ENCODE measurements around the gene TBL3.

The TBL3 gene

DNA sequence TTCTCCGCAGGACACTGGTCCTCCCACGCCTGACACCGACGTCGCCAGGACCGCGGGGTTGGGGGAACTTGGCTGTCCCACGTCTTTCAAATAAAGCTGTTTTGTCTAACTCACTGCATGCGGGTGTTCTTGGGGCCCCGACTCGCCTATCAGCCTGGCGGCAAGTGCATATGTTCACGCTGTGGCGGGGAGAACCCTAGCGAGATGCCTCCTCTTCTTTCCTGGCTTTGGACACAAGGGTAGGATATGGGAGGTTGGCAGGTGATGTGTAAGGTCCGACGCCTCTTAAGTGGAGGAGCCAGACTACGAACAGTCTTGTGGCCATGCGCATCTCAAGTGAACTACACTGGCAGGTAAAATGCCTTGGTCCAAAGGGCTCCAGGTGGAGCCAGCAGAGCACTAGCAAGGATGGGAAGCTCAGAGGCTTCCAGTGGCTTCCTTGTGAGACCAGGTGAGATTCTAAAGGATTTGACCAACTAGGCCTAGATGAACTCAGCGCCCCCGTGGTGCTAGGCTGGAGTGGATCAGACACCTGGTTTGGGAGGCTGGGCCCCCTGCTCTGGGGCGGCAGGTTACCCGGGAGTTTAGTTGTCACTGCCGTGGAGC is 6.4 kb upstream of the TBL3 start:
- DNase-seq: no peak

DNA sequence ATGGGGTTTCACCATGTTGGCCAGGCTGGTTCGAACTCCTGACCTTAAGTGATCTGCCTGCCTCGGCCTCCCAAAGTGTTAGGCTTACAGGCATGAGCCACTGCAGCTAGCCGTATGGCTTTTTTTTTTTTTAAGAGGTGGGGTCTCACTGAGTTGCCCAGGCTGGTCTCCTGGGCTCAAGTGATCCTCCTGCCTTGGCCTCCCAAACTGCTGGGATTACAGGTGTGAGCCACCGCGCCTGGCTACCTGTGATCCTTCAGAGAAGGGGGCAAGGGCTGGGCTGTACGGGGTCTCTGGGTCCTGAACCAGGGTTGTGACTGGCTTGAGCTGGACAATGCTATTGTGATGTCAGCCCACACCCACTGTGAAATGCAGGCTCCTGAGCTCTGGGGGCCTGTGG is 5.4 kb upstream of the TBL3 start, which contains the start of gene RNF151:
TSS of gene RNF151 (plus strand) at position 397 of the 400 bp plus-strand sequence. CDS start 26 bp downstream, outside the sequence.
- DNase-seq: no peak

- no peak for DNase-seq
Observed at GRCh38 chr16:1968146-1968953, 3.5 kb upstream of the TBL3 start.

DNA sequence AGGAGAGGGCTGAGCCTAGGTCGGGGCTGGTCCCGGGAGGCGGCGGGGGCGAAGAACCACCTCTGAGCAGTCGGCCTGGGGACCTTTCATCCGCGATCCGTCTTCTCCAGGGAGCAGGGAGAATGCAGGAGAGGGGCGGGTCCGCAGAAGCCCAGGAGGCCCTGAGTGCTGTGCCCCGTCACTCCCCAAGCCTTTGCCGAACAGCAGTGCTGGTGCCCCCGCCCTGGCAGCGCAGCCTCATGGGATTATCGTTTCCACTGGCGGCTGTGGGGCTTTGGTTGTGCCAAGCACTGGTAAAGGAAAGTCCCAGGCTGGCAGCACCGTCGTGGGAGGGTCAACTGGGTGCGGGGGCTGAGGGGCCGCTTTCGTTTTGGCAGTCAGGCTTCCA is 631 bp downstream of the TBL3 start:
- no peak for DNase-seq

DNA sequence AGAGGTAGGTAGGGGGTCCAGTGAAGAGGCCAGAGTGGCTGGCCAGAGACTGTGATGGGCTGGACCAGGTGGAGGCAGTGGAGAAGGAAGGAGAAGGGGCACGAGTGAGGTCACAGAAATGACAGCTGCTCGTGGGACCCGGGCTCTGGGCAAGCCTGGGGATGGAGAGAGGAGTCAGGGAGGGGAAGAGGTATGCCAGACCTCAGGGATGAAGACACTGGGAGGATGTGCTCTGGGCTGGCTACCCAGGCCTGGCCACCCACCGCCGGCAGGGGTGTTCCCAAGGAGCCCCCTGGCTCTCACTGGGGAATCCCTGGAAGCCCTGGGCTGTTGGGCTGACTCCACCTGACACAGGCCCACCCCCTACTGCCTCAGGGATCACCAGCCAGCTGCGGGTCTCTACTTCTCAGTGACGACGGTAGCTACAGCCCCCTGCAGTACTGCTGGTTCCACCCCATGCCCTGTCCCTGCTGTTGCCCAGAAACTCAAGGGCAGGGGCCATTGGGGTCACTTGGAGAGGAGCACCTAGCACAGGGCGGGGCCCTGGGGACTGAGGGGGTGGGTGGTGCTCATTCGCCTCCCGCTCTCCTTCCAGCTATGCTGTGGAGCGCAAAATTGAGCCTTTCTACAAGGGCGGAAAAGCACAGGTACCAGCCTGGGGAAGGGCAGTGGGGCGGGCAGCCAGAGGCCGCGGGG is 1.8 kb downstream of the TBL3 start:
- no peak for DNase-seq

DNA sequence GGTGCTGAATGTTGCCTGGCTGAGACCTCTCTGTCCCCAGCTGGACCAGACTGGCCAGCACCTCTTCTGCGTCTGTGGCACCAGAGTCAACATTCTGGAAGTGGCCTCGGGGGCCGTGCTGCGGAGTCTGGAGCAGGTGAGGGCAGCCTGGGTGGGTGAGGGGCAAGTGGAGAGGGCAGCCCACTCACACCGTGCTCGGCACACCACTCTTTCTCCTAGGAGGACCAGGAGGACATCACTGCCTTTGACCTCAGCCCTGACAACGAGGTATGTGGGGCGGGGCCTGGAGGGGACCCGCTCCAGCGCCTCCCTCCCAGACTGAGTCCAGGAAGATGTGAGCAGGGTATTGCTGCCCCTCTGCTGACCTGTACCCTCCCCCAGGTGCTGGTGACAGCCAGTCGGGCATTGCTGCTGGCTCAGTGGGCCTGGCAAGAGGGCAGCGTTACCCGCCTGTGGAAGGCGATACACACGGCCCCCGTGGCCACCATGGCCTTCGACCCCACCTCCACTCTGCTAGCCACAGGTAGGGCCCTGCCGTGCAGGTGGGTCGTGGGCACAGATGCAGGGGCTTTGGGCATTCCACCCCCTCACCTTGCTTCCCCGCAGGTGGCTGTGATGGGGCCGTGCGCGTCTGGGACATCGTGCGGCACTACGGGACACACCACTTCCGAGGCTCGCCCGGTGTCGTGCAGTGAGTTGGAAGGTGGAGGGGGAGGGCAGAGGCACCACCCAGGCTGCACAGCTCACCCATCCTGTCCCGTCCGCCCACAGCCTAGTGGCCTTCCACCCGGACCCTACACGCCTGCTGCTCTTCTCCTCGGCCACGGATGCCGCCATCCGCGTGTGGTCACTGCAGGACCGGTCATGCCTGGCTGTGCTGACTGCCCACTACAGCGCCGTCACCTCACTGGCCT is 2.6 kb downstream of the TBL3 start:
- no peak for DNase-seq

DNA sequence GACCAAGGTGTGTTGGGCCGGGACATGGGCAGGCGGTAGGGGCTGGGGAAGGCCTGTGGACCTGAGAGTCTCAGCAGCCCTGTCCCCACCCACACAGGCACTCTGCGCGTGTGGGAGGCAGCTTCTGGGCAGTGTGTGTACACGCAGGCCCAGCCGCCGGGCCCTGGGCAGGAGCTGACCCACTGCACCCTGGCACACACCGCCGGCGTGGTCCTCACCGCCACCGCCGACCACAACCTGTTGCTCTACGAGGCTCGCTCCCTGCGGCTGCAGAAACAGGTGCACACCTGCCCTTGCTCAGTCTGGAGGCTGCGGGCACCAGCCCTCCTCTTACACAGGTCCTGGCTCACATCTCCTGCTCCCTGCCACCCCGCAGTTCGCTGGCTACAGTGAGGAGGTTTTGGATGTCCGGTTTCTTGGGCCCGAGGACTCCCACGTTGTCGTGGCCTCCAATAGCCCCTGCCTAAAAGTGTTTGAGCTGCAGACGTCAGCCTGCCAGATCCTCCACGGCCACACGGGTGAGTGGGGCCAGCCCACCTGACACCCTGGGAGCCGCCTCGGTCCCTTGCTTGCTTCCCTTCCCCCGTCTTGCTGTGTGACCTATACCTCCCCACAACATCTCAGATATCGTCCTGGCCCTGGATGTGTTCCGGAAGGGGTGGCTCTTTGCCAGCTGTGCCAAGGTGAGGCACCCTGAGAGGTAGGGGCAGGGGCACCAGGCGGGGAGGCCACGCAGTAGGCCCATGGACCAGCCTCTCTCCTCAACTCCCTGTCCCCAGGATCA is 3.8 kb downstream of the TBL3 start:
- DNase-seq: no peak

GRCh38 chr16:1976216-1976520 is 4.3 kb downstream of the TBL3 start:
- DNase-seq: no peak

DNA sequence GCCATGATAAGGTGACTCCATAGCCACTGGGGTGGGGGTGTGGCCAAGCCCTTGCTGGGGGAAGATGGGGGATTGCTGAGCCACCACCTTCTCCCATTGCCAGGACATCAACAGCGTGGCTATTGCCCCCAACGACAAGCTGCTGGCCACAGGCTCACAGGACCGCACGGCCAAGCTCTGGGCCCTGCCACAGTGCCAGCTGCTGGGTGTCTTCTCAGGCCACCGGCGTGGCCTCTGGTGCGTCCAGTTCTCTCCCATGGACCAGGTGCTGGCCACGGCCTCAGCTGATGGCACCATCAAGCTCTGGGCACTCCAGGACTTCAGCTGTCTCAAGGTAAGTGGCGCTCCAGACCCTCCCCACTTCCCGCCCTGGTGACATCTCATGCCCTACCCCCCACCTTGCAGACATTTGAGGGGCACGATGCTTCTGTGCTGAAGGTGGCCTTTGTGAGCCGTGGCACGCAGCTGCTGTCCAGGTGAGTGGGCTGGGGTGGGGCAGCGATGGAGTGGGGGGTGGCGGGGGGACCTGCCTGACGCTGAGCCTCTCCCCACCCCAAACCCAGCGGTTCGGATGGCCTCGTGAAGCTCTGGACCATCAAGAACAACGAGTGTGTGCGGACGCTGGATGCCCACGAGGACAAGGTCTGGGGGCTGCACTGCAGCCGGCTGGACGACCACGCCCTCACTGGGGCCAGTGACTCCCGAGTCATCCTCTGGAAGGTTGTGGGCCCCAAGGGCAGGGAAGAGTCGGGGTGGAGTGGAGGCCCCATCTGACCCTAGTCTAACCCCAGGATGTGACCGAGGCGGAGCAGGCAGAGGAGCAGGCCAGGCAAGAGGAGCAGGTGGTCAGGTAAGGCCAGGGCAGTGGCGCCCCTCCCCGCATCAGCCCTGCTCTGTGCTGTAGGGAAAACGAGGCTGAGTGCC is 5.4 kb downstream of the TBL3 start:
- DNase-seq: no peak

DNA sequence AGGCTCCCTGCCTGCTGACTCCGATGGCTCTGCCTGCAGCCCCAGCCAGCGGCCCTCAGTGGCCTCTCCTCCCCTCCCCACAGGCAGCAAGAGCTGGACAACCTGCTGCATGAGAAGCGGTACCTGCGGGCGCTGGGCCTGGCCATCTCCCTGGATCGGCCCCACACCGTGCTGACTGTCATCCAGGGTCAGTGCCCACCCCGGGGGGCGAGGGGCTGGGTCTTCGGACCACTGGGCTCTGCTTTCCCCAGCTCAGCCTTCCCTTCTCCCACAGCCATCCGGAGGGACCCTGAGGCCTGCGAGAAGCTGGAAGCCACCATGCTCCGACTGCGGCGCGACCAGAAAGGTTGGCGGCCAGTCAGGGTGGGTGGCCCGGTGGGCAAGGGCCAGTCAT is 6.0 kb downstream of the TBL3 start:
- no peak for DNase-seq

- DNase-seq: no peak
Observed at GRCh38 chr16:1978476-1979120, 6.7 kb downstream of the TBL3 start.

- no peak for DNase-seq
Observed at GRCh38 chr16:1979271-1980029, 7.6 kb downstream of the TBL3 start.

DNA sequence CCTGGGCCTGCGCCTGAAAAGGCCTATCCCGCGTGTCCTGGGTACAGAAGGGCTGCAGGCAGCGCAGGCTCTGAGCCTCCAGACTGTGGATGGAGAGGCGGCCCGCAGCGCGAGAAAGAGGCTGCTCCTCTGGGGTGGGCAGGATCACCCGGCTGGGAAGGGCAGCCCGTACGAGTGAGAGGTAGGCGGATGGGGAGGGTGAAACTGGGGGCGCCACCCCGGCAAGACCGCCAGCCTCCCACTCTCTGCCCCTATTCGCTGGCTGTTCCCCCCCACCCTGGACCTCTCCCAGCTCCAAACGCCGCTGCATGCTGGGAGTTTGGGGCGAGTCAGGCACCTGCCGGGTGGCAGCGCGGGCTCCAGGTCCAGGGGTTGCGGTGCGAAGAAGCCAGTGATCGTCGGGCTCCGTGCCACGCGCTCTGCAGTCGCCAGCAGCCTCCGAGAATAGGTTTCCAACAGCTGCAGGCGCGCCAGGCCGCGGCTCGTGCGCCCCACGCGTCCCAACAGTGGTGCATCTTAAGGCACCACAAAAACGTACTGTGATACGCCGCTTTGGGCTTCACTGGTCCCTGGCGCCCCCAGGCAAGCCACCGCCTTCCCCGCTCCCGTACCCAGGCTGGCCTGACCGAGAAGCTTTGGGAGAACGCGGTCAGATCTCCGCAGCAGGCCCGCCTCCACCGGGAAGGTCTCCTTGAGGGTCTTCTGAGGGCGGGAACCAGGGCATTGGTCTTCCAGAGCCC is 8.3 kb downstream of the TBL3 start:
- DNase-seq: no peak

GRCh38 chr16:1980770-1981087 is 8.9 kb downstream of the TBL3 start:
- no peak for DNase-seq

DNA sequence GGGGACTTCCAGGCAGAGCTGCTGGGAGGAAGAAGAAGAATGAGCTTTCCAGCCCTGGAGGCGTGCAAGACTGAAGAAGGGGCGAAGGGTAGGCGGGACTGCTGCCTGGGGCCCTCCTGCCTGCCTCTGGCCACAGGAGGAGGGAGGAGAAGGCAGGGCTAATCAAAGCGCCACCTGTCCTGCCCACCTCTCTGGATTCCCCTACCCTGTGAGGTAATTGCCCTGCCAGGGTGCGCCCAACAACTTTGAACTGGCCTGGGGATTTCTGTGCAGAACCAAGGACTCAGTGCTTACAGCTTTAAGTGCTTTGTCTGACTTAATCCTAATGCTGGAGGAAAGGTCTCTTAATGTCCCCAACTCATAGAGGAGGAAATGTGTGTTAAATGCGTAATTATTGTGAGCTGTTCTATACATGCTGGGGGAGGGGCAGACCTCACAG is 9.6 kb downstream of the TBL3 start, which contains the start of gene NOXO1:
TSS of gene NOXO1 (minus strand) at position 72 of the 439 bp plus-strand sequence. CDS start 290 bp downstream, outside the sequence.
- no peak for DNase-seq

DNA sequence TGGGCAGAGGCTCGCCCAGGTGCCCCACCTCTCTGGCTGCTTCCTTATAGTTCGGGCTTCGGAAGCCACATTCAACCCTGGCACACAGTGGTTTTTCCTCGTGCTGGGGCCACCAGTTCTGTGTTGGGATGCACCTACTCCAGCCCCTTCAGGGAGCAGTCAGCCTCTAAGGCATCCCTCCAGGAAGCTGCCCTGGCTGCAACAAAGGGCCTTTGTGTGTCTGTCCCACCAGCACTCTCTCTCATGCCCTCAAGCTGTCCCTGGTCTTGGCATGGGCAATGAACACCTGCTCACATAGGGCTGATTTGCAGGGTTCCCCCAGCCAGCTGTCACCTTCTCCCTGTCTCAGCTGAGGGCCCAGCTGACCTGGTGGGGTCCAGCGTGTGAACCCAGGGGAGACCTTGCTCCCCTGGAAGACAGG is 10.2 kb downstream of the TBL3 start:
- no peak for DNase-seq

- DNase-seq: no peak
Observed at GRCh38 chr16:1982991-1983543, 11.2 kb downstream of the TBL3 start.

DNA sequence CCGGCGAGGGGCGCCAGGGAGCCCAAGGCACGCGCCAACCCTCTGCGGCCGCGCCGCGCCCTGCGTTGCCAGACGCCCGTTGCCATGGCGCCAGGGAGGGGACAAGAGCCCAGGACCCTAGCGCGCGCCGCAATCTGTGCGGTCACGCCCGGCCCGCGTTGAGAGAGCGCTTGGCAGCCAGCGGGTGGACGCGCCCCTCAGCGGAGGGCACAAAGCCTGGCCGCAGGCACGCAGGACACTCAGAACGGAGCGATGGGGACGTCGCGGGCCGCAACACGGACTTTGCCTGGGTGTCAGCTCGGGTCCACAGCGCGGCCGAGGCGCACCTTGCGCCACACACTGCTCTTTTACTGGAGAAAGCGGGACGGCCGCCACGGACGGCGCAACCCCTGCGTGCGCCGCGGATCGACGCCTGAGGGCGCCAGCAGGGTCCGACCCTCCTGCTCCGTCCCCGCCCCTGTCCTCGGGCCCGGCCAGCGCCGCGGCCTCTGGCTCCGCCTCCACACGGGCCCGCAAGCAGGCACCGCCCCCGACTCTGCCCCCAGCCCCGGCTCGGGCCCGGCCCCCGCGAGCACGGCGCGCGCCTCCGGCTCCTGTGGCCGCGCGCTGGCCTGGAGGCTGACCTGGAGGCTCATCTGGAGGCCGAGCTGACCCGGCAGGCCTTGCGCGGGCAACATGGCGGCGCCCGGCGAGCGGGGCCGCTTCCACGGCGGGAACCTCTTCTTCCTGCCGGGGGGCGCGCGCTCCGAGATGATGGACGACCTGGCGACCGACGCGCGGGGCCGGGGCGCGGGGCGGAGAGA is 11.9 kb downstream of the TBL3 start, which contains the start of gene GFER:
TSS of gene GFER (plus strand) at position 650 of the 803 bp plus-strand sequence. CDS start at position 676, 26 bp downstream.
- no peak for DNase-seq

Measured in SIG-M5 (cell line).